Neural cell (in vitro differentiated cells): ENCODE results near the gene ZC3H12D. TPM values are rescaled to one million over a fixed set of nuclear protein-coding genes. Genes with fewer than 3 reads are reported as not detected.

Experiments used
- H2AFZ ChIP-seq: fragments of 200-600, 300-800 bp; sonication (generic), shearing (Covaris generic); 2 replicates; pipeline ENCODE4 v1.6.0; 2014; ENCODE audit warnings: low read depth, mild to moderate bottlenecking, antibody characterized with exemption, low read length, moderate library complexity
- H3F3A ChIP-seq: fragments of 200-600 bp; shearing (Covaris generic); 2 replicates; pipeline ENCODE4 v1.6.1; 2016; ENCODE audit warnings: mild to moderate bottlenecking, moderate library complexity, mixed read lengths, antibody characterized with exemption, low read length; ENCODE audit not compliant: insufficient read depth, poor library complexity, severe bottlenecking
- H3K27ac ChIP-seq: fragments of 200-600, 300-800 bp; sonication (generic), shearing (Covaris generic); 2 replicates; pipeline ENCODE4 v1.5.1; 2014; ENCODE audit warnings: mild to moderate bottlenecking, low read length, moderate library complexity
- H3K27me3 ChIP-seq: fragments of 300-800, 200-600 bp; sonication (generic), shearing (Covaris generic); 2 replicates; pipeline ENCODE4 v1.6.0; 2014; ENCODE audit warnings: mild to moderate bottlenecking, low read depth, low read length, moderate library complexity; ENCODE audit not compliant: insufficient read depth
- H3K36me3 ChIP-seq: fragments of 300-800, 200-600 bp; sonication (generic), shearing (Covaris generic); 2 replicates; pipeline ENCODE4 v1.5.1; 2014; ENCODE audit warnings: mild to moderate bottlenecking, antibody characterized with exemption, low read length, moderate library complexity; ENCODE audit not compliant: insufficient read depth
- H3K4me2 ChIP-seq: fragments of 300-800, 200-600 bp; sonication (generic), shearing (Covaris generic); 2 replicates; pipeline ENCODE4 v1.6.0; 2014; ENCODE audit warnings: mild to moderate bottlenecking, low read length
- H3K4me3 ChIP-seq: fragments of 300-800, 200-600 bp; sonication (generic), shearing (Covaris generic); 2 replicates; pipeline ENCODE4 v1.5.1; 2014; ENCODE audit warnings: mild to moderate bottlenecking, low read length, moderate library complexity
- H3K79me2 ChIP-seq: fragments of 200-600 bp; shearing (Covaris generic); replicated peaks from 2 replicates; pipeline ENCODE4 v1.6.0; 2014; ENCODE audit warnings: mild to moderate bottlenecking, low read length, moderate library complexity; ENCODE audit not compliant: insufficient read depth
- H3K9ac ChIP-seq: fragments of 300-800, 200-600 bp; sonication (generic), shearing (Covaris generic); 2 replicates; pipeline ENCODE4 v1.6.1; 2016; ENCODE audit warnings: mild to moderate bottlenecking, low read length, mixed read lengths
- H3K9me2 ChIP-seq: fragments of 200-600 bp; shearing (Covaris generic); 2 replicates; pipeline ENCODE4 v1.6.1; 2016; ENCODE audit warnings: mild to moderate bottlenecking, low read length, mixed read lengths; ENCODE audit not compliant: insufficient read depth
- H3K9me3 ChIP-seq: fragments of 200-600, 300-800 bp; sonication (generic), shearing (Covaris generic); 2 replicates; pipeline ENCODE4 v1.6.1; 2016; ENCODE audit warnings: mild to moderate bottlenecking, mixed run types, low read length, moderate library complexity, mixed read lengths
- H4K20me1 ChIP-seq: fragments of 200-600 bp; shearing (Covaris generic); 2 replicates; pipeline ENCODE4 v1.6.1; 2016; ENCODE audit warnings: mild to moderate bottlenecking, mixed run types; ENCODE audit not compliant: insufficient read depth
- CTCF ChIP-seq: fragments of 450-650 bp; IDR thresholded peaks from 2 replicates; pipeline ENCODE4 v1.5.1; 2014; ENCODE audit warnings: antibody characterized with exemption, mild to moderate bottlenecking, moderate library complexity; ENCODE audit not compliant: poor library complexity, severe bottlenecking
- EP300 ChIP-seq: fragments of 450-650 bp; conservative IDR thresholded peaks from 2 replicates; pipeline ENCODE4 v1.6.1; 2014; ENCODE audit warnings: antibody characterized with exemption, mild to moderate bottlenecking, moderate library complexity; ENCODE audit not compliant: poor library complexity, severe bottlenecking
- EZH2 ChIP-seq: fragments of 200-600, 300-800 bp; shearing (Covaris generic), sonication (generic); IDR thresholded peaks from 2 replicates; pipeline ENCODE4 v1.6.1; 2014; ENCODE audit warnings: antibody characterized with exemption, low read length, borderline replicate concordance, mild to moderate bottlenecking; ENCODE audit not compliant: insufficient read depth, poor library complexity, severe bottlenecking
- MXI1 ChIP-seq: fragments of 450-650 bp; conservative IDR thresholded peaks from 2 replicates; pipeline ENCODE4 v1.6.1; 2014; ENCODE audit warnings: antibody characterized with exemption, mild to moderate bottlenecking; ENCODE audit not compliant: poor library complexity, severe bottlenecking
- POLR2AphosphoS5 ChIP-seq: IDR thresholded peaks from 2 replicates; pipeline ENCODE4 v1.6.1; 2012
- RAD21 ChIP-seq: fragments of 450-650 bp; conservative IDR thresholded peaks from 2 replicates; pipeline ENCODE4 v1.6.1; 2014; ENCODE audit warnings: antibody characterized with exemption, mild to moderate bottlenecking, moderate library complexity
- REST ChIP-seq: IDR thresholded peaks from 2 replicates; pipeline ENCODE4 v1.6.1; 2012; ENCODE audit warnings: borderline replicate concordance
- SMC3 ChIP-seq: fragments of 450-650 bp; conservative IDR thresholded peaks from 2 replicates; pipeline ENCODE4 v1.6.1; 2014; ENCODE audit warnings: antibody characterized with exemption, mild to moderate bottlenecking, moderate library complexity; ENCODE audit not compliant: poor library complexity
- TAF1 ChIP-seq: IDR thresholded peaks from 2 replicates; pipeline ENCODE4 v1.6.1; 2012; ENCODE audit warnings: low read depth
- polyA plus RNA-seq: library from polyadenylated mRNA; depleted of rRNA; stranded (reverse); fragments of >200 nt; gene quantifications from 2 replicates; pipeline ENCODE4 v1.2.3, GENCODE V29; 2014

ZC3H12D gene
- polyA plus RNA-seq, 1 donor from 2014 or later, result 1.0 TPM

- no peaks in the 10 kb centered on the region for H3F3A ChIP-seq
- H2AFZ ChIP-seq, result no peak overlapping the region
These were observed 35.9 kb downstream of the ZC3H12D start for GRCh38 chr6:149448821-149449453.

More at GRCh38 chr6:149448821-149449453, 35.9 kb downstream of the ZC3H12D start:
- Histone ChIP-seq H3K36me3 (no peaks in the 10 kb centered on the region), H3K9me3 (peaks cover 5% of the 10 kb centered on the region), H3K4me3 (no peak overlapping the region), H3K27me3 (peaks cover 33% of the 10 kb centered on the region), H4K20me1 (no peaks in the 10 kb centered on the region), H3K9ac (no peak overlapping the region), H3K9me2 (no peaks in the 10 kb centered on the region), H3K4me2 (no peak overlapping the region), H3K79me2 (no peaks in the 10 kb centered on the region), H3K27ac (no peak overlapping the region)
- TF ChIP-seq CTCF, result no peak
- TF ChIP-seq REST, result no peak
- TF ChIP-seq EP300, result no peak
- no peak for TF ChIP-seq SMC3
- no peak for TF ChIP-seq TAF1
- no peak for TF ChIP-seq MXI1
- TF ChIP-seq RAD21, result no peak
- no peak for TF ChIP-seq POLR2AphosphoS5
- no peak for TF ChIP-seq EZH2
